Ovary (tissue), 3 donors: ENCODE data around the gene DOCK8.

ENCODE experiments used
- POLR2A ChIP-seq: fragments of 450-650 bp; IDR thresholded peaks from one replicate; pipeline ENCODE4 v1.6.1; 2017; ENCODE audit warnings: antibody characterized with exemption, mild to moderate bottlenecking, moderate library complexity
- TF ChIP-seq, protein P1 (sequence below), 3 donors: fragments of 450-650 bp in 2 of 3; fragments of 200-600 bp in 1 of 3; IDR thresholded peaks; one replicate each; pipeline versions ENCODE4 v1.5.1 to v1.8.0; 2016 to 2022; ENCODE audit warnings: antibody characterized with exemption in 3 of 3, mild to moderate bottlenecking in 1 of 3
- donor health status: DM: no; HTN: no; CAD: no.

DNA sequence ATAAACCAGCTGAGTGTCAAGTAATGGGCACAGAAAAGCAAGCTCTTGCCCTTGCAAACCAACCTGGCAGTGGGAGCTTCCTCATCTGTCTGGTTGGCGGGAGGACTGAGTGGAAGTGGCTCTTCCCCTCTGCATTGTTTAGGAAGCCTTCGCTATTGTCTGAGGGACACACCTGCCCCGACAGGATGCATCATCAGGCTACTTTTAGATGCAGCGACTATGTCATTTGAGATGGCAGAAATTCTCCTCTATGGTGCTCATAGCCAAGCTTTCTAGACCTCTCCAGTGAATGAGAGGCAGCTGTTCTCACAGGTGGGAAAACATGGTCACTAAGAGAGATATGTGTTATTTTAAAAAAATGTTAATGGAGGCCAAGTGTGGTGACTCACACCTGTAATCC, 104.0 kb downstream of the DOCK8 start:
- TF ChIP-seq, protein P1, sequence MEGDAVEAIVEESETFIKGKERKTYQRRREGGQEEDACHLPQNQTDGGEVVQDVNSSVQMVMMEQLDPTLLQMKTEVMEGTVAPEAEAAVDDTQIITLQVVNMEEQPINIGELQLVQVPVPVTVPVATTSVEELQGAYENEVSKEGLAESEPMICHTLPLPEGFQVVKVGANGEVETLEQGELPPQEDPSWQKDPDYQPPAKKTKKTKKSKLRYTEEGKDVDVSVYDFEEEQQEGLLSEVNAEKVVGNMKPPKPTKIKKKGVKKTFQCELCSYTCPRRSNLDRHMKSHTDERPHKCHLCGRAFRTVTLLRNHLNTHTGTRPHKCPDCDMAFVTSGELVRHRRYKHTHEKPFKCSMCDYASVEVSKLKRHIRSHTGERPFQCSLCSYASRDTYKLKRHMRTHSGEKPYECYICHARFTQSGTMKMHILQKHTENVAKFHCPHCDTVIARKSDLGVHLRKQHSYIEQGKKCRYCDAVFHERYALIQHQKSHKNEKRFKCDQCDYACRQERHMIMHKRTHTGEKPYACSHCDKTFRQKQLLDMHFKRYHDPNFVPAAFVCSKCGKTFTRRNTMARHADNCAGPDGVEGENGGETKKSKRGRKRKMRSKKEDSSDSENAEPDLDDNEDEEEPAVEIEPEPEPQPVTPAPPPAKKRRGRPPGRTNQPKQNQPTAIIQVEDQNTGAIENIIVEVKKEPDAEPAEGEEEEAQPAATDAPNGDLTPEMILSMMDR (IDR thresholded peaks at IDR 0.05): no peak
- TF ChIP-seq POLR2A: no peak
